Vagina (tissue), 2 donors: Measurements from ENCODE around the gene WNT9B.

Experiments
- CTCF ChIP-seq, 3 experiments: fragments of 450-650 bp in 2 of 3; fragments of 200-600 bp in 1 of 3; sonication (generic) in 1 of 3; IDR thresholded peaks; one replicate each; pipeline ENCODE4 v1.5.1; 2017 to 2019; ENCODE audit warnings: antibody characterized with exemption in 3 of 3, mild to moderate bottlenecking in 2 of 3, moderate library complexity in 2 of 3
- POLR2AphosphoS5 ChIP-seq, 2 donors: sonication (generic); formaldehyde crosslinking; IDR thresholded peaks; one replicate each; pipeline ENCODE4 v1.9.0; 2017; ENCODE audit warnings: antibody characterized with exemption in 2 of 2, mild to moderate bottlenecking in 2 of 2, low read depth in 1 of 2; ENCODE audit not compliant: insufficient read depth in 1 of 2

- TF ChIP-seq POLR2AphosphoS5 (IDR thresholded peaks at IDR 0.05; ENCODE audit: insufficient read depth in 1 of 2, low read depth in 1 of 2), result no peak
- TF ChIP-seq CTCF (IDR thresholded peaks at IDR 0.05), result no peak
These were observed 59.0 kb downstream of the WNT9B start for GRCh38 chr17:46910179-46910927.
